Epithelial cell of esophagus (primary cell): Measurements from ENCODE around the gene FILIP1L.

Experiments used
- DNase-seq: peaks from one replicate; pipeline ENCODE4 v3.0.0; 2010; ENCODE audit warnings: low read depth
- H3K4me3 ChIP-seq: 2 replicates; pipeline ENCODE4 v1.5.1; 2011; ENCODE audit warnings: mild to moderate bottlenecking, low read length, control low read depth
- CTCF ChIP-seq: IDR thresholded peaks from 2 replicates; pipeline ENCODE4 v1.5.1; 2011; ENCODE audit warnings: low read depth, mild to moderate bottlenecking, low read length, control low read depth, inconsistent platforms; ENCODE audit not compliant: insufficient read depth; ENCODE audit errors: missing control alignments

The FILIP1L gene

DNA sequence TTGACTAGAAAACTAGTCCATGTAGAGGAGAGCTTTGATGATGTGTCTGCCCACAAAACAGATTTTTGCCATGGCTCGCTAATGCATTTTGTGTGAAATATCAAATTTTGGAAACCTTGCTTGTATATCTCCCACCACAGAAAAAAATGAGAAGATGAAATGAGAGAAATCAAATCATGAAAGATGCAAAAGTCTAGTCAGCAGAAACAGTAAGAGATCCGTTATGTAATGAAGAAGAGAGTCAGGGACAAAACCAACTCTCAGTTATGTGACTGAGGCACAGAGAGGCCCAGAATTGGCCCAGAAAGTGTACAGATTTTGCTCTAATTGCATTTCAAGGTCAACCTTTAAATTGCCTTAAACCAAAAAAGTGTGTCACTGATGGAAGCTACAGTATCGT lies 107.0 kb downstream of the FILIP1L start:
- no peak for DNase-seq
- H3K4me3 ChIP-seq = no peak overlapping the region
- no peak for TF ChIP-seq CTCF

GRCh38 chr3:100006570-100007271 lies 107.6 kb downstream of the FILIP1L start:
- H3K4me3 ChIP-seq = no peak overlapping the region
- TF ChIP-seq CTCF = peak; percentile 38
- DNase-seq = peak; percentile 51

- no peak for DNase-seq
- no peak for TF ChIP-seq CTCF
- no peak overlapping the region for H3K4me3 ChIP-seq
Measured at GRCh38 chr3:100005665-100006393, 108.5 kb downstream of the FILIP1L start.

GRCh38 chr3:100004931-100005330 lies 109.4 kb downstream of the FILIP1L start:
- H3K4me3 ChIP-seq = no peak overlapping the region
- DNase-seq = no peak

GRCh38 chr3:100003609-100004503 lies 110.4 kb downstream of the FILIP1L start:
- no peak overlapping the region for H3K4me3 ChIP-seq
- no peak for DNase-seq
- no peak for TF ChIP-seq CTCF

More at GRCh38 chr3:100004931-100005330, 109.4 kb downstream of the FILIP1L start:
- no peak for TF ChIP-seq CTCF

GRCh38 chr3:100002599-100003350 lies 111.5 kb downstream of the FILIP1L start:
- no peak overlapping the region for H3K4me3 ChIP-seq
- TF ChIP-seq CTCF = no peak
- peak; percentile 99 for DNase-seq
